ENCODE data around the gene DCTN3.
A peak's percentile ranks its signal among the peaks of the same experiment; 100 is the strongest.

Gene DCTN3

DNA sequence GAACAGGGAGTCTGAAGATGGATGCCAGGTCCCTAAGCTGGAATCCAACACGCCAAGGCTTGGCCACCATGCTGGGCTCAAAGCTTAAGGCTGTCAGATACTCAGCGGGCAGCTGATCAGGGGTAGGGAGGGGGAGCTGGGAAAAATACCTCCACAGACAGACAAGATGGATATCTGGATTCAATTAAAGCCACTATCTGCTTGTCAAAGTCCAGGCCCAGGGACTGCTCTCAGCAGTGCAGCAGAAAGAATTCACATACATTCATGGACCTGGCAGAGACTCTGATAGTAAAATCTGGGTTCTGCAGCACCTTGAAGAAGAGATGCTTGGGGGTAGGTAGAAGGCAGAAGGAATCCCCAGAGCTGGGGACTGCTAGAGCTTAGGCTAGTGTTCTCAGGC lies 5.2 kb downstream of the DCTN3 start:
- no peak for DNase-seq

DNA sequence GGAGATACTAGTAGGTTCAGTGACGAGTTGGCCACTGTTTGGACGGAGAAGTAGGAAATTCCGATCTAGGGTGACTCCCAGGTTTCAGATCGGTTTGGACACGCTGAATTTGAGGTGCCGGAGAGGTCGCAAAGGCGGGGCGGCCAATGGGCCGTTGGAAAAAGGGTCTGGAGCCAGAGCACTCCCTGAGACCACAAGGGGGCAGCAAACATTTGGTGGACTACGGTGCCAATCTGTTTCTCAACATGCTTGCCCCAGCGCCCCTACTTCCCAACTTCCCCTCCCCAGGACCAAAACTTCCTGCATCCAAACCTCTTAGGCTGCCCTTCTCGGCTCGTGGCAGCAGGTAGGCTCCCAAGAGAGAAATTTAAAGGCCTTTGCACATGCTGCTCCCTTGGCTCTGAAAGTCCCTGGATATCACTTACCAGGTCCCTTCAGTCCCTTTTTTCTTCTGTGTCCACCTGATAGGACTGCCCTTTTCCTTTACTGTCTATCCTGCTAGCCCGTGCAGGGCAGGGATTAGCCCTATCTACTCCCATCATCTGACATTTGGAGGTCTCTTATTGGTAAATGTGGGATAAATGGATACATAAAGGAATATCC lies 7.4 kb downstream of the DCTN3 start:
- peak; percentile 59 for DNase-seq

DNA sequence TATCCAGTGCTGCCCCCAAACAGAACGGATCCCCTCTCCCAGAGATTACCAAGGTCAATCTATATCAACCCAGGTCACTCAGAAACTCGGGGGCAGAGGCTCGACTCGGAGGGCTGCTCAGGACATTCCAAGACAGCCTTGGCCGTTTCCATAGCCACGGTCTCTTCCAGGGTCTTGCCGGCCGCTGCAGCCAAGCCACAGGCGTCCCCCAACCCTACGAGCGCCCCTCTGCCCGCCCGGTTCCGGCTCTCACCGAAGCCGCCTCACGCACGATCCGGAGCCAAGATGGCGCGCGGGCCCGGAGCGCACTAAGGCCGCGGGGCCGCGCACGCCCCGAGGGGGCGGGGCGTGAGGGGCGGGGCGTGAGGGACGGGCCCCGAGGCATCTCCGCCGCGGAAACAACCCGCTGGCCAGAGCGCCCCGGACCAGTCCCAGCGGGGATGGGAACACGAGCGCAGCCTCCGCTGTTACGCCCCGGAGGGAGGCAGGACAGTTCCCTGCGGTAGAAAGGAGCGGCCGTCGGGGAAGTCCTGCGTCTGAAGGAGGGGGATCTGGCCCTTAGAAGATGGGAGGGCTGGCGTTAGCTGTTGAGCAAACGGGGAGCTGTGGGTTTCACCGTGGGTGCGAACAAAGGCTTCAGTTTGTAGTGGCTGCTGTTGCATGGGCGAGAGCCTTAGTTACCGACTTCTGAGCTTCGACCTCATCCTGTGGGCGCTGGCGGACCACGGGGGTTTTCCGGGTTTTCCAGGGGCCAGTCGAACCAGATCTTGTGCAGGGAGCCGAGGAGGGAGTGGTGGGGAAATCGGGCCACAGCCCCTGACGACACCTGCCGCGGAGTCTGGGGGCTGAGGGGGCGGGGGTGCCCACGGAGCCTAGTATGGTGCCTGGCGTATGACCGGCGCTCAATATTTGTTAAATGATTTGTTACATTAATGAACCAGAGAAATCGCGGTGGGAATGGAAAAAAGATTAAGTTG lies 8.2 kb downstream of the DCTN3 start, which contains the start of gene RPP25L:
Gene RPP25L, minus strand, starts transcription at position 287 of the 977 bp plus-strand sequence. CDS start 801 bp downstream, outside the sequence.
- peak; percentile 82 for DNase-seq

DNA sequence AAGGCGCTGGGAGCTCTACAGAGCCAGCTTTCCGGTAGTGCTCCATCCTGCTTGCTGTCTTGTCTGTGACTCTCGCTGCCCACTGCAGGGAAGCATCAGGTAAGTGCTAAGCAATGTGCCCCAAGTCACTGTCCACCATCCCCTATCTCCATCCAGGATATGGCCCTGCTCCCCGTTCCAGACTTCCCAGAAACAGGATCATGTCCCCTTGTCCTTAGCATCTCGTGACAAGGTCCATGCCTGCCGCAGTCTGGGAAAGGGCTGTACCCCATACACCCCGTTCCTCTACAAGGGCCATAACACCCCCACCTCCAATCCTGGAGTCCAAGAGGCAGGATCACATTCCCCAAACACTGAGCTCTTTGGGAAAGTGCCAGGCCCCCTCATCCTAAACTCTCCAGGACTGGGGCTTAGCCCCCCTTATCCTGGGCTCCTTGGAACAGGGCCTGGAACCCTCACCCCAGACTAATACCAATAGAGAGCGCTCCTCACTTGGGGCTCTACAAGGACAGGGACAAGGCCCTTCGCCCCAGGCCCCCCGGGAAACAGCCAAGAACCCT lies 9.0 kb downstream of the DCTN3 start:
- DNase-seq = no peak

DNA sequence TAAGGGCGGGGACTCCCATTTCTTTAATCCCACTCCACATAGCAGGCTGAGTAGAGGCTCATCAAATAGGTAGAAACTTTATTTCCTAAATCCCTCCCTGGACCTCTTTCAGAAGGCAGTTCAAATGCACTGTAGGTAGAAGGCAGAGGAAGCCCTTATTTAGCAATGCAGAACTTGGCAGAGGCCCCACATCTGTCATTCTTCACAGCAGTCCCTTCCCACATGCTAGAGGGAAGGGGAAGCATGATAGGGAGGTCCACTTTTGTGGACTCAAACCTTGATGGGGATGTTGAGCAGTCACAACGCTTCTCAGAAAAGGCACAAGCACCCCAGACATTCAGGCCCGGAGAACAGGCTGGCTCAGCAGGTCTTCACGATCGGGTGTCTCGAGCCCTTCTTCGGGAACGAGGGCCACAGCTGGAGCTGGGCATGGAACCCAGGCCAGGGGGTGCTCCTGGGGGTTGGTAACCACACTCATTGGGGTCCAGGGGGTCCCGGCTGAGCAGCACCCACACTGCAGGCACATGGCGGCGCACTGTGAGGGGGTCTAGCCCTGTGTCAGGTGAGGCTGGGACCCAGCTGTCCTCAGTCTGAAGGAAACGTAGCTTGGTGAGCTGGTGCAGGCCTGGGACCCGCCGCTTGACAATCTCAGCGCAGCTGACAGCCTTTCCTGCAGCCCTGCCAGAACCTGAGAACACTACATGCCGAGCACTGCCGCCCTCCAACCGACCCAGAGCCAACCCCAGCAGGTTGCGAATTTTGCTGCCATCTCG lies 9.7 kb downstream of the DCTN3 start:
- DNase-seq = no peak

DNA sequence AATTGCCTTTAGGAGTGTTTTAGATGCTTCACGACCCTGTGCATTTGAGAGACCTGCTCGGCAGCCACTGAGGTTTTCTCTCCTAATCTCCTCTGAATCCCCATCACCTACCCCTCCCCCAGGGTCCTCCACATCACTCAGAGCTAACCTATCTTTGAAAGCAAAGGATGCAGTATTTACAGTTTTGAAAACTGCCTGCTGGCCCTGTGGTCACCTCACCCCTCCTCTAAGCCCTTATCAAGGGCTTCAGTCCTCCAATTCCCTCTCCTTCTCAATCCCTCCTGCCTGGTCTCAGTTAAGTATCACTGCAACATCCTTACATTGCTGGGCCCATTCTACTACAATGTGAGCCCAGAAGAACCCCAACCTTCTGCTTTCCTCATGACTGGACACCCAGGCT lies 13.0 kb downstream of the DCTN3 start:
- no peak for DNase-seq

DNA sequence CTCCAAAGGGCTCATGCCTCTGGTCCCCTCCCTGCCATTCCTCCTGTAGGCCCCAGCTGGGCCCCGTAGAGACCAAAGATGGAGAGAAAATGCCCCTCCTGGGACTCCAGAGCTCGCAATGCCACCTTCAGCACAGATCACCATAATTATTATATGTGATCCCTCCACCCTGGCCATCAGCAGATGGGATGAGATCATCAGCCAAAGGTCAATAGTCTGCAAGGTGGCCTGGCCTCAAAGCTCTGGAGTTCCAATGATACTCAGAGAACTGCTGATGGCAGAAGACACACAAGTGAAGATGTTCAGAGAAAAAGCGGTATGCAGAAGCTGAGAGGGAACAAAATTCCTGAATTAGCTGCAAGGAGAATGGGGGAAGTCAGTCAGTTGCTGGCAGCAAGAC lies 13.4 kb downstream of the DCTN3 start:
- no peak for DNase-seq

DNA sequence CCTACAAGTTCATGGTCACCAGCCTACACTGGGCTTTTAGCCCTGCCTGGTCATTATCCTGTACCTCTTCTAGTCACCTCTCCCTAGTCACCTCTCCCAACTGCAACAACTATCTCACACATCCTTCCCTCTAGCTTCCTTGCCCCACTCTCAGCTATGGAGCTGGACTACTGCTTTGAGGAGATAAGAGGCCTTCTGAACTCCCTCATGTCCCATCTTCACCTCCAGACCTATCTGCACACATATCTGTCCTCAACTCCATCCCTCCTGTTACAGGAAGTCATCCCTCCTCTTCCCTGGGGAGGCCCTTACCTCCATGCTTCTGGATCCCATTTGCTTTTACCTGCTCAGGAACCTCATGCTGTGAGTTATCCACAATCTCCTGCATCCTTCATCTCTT lies 14.1 kb downstream of the DCTN3 start:
- DNase-seq = no peak

DNA sequence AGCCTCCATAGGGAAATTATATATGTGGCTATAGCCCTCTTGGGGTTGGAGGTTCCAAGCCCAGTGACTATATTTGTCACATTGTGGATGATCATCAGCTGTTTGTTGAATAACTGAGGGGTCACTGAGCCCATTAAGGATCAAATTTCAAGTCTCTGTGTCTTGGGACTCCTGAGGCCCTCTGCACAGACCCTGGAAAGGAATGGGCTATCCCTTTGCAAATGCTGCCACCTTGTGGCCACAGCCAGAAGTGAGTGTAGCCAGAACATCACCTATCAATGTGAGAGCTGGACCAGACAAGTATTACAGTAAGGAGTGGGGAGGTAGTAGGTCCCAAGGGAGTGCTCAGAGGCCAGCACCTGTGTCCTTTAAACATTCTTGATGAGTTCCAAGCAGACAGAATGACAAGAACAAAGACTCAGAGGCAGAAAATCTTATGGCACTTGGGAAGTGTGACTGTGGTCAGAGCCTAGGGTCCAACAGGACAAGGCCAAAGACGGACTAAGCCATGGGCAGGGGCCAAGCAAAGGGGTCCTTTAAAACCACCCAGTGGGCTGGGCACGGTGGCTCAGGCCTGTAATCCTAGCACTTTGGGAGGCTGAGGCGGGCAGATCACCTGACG lies 16.6 kb downstream of the DCTN3 start:
- peak; percentile 80 for DNase-seq

DNA sequence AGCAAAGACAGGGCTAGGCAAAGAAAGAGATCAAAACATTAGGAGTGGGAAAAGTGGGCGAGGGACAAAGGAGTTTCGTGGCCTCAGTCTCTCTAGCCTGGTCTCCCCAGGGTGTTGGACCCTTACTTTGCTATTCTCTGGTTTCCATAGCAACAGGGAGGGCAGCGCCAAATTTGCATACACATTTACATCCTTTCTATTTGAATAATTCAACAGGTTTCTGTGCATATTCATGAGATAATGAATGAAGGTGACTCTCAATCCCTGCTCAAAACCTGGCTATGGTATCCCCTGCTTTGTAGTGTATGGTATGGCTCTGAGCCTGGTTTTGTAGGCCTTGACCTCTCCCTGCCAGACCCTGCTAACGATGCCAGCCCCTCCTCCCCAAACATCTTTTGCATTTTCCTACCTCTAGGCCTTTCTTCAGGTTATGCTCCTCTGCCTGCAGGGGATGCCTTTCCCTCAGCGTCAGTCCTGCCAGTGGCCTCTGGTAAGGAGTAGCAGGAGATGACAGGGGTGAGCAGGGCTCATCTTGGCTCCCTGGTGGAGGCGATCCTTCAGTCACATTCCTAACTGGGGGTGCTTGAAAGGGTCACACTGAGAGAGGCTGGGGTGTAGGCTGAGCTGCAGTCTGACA lies 18.2 kb downstream of the DCTN3 start:
- DNase-seq = no peak

DNA sequence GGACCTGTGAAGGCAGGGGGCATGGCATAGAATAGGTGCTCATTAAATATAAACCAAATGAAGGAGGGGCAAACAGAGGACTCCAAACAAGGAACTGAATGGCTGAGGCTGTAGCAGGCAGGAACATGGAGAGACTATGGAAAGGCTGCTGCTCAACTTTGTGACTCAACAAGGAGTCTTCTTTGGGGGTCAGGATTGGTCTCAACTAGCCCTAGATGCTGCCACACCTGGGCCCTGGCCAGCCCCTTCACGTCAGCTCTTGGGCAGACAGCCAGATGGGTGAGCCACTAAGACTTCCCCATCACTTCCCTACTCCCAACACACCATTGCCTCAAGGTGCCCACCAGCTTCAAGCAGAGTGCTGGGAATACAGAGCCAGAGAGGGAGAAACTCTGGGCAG lies 19.4 kb downstream of the DCTN3 start:
- DNase-seq = no peak

DNA sequence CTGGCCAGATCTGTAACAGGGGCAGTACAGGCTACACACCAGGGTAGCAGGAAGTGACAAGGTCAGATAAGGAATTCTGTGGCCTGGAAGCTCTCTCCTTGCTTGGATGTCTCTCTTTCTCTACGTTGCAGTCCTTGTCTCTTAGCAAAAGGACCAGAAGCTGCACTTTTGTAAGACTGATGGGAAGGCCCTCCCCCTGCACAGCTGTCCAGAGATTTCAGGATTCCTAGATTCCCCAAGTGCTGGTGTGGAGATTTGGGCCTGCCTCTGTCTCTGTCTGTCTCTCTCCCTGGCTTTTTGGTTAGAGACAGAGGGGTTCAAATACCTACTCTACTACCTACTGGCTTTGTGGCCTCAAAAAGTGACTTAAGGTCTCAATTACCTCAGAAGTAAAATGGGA lies 20.7 kb downstream of the DCTN3 start:
- no peak for DNase-seq

DNA sequence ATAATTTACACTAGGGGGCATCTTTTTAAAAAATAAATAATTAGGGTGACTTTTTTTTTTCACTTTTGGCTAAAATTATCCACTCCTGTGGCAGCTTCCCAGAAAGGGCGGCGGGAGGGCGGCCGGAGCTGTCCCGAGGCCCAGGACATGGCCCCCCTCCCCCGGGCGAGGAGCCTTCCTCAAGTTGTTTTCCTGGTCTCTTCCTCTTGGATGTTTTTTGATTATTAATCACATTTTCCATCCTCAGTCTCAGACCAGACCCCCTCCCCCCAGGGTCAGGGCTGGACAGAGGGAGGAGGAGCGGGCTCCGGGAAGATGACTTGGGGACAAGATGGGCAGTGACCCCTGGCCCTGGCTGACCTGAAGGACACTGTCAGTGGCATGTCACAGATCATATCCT lies 26.1 kb downstream of the DCTN3 start:
- no peak for DNase-seq

DNA sequence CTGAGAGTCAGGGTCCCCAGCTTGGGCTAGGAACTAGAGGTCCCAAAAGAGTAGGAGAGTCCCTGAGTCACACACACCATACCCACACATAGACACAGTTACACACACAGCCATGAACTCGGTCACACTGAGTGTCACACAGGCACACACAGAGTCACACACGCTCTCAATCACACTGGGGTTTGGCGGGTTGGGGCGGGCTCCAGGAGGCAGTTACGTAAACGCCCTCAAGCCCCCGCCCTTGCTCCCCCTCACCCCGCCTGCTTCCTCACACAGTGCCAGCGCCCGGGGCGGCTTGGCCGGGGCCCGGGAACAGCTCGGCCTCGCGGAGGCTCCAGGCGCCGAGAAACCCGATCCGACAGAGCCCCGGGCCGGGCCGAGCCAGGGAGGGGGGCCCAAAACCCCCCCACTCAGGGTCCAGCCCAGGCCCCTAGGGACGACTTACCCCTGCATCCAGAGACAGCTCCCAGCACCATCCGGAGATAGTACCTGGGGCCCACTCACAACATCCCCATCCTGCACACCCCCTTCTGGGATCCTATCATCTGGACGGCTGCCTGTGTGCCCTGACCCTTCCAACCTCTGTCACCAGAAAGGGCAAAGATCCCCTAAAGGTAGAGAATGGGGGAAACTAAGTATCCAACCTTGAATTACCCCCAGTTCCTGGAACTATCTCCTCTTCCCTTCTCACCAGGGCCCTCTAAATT lies 27.2 kb downstream of the DCTN3 start:
- no peak for DNase-seq

DNA sequence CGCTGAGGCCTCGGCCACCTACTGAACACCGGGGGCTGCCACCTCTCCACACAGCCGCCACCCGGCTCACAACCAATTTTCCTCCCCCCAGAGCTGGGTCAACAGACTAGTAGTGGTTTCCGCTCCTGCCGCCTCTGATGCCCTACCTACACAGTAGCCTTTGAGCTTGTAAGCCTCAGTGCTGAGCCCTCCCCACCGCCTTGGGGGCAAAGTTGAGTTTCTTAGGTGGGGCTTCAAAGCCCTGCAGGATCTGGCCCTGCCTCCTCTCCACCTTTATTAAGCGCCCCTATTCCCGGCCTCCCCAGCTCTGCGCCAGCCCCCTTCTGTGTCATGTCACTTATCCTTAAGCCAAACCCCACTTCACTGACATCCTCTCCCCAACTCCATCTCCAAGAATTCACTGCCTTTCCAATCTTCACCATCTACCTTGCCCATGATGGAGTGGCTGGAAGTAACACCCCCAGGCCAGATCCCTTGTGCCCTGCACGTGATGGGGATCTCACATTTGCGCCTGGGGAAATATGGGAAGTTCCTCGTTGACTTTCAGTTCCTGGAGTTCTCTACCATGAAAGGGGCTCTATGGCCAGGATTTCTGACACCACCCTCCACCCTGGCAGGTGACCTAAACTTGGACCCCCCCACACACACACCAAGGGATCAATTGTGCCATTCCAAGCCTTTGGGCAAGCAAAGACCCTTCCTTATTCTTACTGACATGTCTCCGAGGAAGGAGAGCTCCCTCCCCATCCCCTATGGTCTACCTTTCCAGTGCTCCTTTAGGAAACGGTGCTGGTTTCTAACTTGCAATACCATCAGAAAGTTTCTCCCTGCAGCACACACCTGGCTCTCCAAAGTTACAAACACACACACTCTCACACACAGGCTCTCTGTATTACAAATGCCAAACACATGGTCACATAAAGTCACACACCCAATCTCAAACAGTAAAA lies 28.1 kb downstream of the DCTN3 start:
- no peak for DNase-seq

DNA sequence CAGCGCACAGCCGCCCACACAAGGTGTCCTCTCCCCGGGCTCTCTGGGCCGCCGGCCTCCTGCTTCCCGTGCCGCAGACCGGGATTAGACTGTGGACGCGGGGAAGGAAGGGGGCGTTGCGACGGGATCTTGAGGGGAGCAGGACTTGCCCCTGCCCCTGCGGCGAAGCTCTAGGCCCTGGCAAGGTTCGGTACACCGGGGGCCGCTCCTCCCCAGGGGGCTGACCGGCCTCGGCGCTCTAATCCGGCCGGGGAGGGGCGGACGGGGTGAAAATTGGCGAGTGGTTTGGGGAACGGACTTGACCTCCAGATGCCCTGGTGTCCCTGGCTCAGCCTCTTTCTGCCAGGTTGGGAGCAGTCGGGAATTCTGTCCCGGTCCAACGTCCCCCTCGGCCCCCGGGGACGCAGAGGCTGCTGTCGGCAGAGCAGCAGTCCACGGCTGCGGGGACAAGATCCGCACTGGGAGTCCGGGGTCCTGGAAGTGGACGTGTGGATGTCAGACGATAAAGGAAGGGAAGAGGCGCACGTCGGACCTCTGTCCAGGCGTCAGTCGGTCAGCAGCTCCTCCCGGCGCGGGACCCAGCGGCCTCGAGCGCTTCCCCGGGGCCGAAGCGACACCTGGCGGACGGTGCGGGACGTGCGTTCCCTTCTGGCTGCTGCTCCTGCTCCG lies 28.9 kb downstream of the DCTN3 start:
- DNase-seq = peak; percentile 75

DNA sequence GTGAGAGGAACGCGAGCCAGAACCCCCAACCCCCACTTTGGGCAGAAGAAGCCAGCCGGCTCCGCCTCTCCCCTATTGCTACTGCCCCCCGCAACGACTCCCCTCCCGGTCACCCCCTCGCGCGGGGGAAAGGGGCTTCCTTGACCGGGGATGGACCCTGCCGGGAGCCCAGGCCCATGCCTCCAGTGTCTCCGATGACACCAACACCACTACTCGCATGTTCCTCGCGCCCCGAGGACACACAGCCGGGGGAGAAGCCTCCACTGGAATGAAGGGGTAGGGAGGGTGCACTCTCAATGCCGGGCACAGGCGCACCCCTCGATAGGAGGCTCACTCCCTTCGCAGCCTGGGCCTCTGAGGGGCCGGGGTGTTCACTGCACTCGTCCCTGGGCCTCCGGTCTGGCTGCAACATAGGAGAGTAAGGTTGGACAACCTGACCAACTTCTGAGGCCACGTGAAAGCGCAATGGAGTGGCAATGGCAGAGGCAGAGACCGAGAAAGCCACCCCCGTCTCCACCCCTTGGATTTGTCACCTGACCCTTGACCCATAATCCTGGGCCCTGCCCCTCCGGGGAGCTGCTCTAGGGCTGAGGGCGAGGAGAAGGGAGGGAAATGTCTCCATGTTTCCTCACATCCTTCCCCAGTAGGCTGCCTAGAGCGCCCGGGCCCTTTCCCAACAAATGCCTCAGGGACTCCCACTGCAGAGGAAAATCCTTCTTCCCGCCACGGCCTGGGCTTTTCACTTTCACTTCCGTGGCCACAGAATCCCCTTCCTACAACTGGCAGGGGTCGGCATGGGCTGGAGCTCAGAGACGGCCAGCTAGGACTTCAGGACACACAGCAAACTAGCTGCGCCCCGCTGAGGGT lies 29.7 kb downstream of the DCTN3 start:
- DNase-seq = no peak

DNA sequence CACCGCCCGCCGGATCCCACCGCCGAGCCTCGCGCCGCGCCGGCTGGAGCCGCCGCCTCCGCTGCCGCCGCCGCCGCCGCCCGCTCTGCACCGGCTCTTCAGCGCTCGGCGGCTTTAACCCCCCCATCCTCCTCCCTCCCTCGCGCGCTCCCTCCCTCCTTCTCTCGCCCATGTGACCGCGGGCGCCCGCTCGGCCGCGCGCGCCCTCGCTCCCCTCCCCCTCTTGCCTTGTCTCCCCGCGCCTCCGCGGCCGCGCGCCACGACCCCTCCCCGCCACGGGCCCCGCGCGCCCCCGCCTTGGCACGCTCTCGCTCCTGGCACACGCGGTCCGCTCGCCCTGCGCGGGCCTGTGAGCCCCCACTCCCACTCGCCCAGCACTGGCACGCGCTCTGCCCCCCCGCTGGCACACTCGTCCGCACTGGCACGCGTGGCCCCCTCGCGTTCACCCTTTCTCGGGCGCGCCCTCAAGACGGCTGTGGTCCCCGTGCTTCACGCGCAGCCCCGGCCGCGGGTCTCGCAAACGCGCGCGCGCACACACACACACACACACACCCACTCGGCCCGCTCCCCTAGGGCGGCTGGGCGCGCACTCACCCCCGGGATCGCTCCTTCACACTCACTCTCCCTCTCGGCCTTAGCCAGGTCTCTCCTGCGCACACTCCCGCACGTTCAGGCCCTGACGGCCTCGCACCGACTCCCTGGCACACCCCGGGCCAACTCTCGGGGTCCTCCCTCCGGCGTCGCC lies 30.5 kb downstream of the DCTN3 start, which contains the start of gene CNTFR:
Gene CNTFR, minus strand, starts transcription at position 89 of the 745 bp plus-strand sequence. CDS start 20,743 bp downstream, outside the sequence.
- no peak for DNase-seq
